ENCODE measurements around the gene IGSF8.

GRCh38 chr1:160080381-160081100, 17.9 kb downstream of the IGSF8 start:
- no peak for TF ChIP-seq TCF7 (CRISPR knock-in tag; IDR thresholded peaks at IDR 0.05; ENCODE audit: low read depth)
- TF ChIP-seq JUN (CRISPR knock-in tag; IDR thresholded peaks at IDR 0.05) = no peak
- TF ChIP-seq, protein P1, sequence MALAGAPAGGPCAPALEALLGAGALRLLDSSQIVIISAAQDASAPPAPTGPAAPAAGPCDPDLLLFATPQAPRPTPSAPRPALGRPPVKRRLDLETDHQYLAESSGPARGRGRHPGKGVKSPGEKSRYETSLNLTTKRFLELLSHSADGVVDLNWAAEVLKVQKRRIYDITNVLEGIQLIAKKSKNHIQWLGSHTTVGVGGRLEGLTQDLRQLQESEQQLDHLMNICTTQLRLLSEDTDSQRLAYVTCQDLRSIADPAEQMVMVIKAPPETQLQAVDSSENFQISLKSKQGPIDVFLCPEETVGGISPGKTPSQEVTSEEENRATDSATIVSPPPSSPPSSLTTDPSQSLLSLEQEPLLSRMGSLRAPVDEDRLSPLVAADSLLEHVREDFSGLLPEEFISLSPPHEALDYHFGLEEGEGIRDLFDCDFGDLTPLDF (CRISPR knock-in tag; IDR thresholded peaks at IDR 0.05) = no peak
- TF ChIP-seq ETV6 (CRISPR knock-in tag; IDR thresholded peaks at IDR 0.05) = no peak
- TF ChIP-seq ELF4 (CRISPR knock-in tag; IDR thresholded peaks at IDR 0.05; ENCODE audit: low read depth) = no peak
- no peak for TF ChIP-seq CTCF (IDR thresholded peaks at IDR 0.05)
- TF ChIP-seq MAX (CRISPR knock-in tag; IDR thresholded peaks at IDR 0.05) = no peak
- no peak for TF ChIP-seq FOXJ3 (CRISPR knock-in tag; IDR thresholded peaks at IDR 0.05; ENCODE audit: borderline replicate concordance)
- TF ChIP-seq ESRRA (CRISPR knock-in tag; IDR thresholded peaks at IDR 0.05; ENCODE audit: borderline replicate concordance) = no peak
- TF ChIP-seq ATF1 (CRISPR knock-in tag; IDR thresholded peaks at IDR 0.05) = no peak
- no peak for TF ChIP-seq CREB1 (CRISPR knock-in tag; IDR thresholded peaks at IDR 0.05)
- TF ChIP-seq, protein P2, sequence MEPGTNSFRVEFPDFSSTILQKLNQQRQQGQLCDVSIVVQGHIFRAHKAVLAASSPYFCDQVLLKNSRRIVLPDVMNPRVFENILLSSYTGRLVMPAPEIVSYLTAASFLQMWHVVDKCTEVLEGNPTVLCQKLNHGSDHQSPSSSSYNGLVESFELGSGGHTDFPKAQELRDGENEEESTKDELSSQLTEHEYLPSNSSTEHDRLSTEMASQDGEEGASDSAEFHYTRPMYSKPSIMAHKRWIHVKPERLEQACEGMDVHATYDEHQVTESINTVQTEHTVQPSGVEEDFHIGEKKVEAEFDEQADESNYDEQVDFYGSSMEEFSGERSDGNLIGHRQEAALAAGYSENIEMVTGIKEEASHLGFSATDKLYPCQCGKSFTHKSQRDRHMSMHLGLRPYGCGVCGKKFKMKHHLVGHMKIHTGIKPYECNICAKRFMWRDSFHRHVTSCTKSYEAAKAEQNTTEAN (CRISPR knock-in tag; IDR thresholded peaks at IDR 0.05) = no peak
- no peak for TF ChIP-seq CREM (CRISPR knock-in tag; IDR thresholded peaks at IDR 0.05)
- TF ChIP-seq, protein P3, sequence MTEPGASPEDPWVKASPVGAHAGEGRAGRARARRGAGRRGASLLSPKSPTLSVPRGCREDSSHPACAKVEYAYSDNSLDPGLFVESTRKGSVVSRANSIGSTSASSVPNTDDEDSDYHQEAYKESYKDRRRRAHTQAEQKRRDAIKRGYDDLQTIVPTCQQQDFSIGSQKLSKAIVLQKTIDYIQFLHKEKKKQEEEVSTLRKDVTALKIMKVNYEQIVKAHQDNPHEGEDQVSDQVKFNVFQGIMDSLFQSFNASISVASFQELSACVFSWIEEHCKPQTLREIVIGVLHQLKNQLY (CRISPR knock-in tag; IDR thresholded peaks at IDR 0.05) = no peak

All from WTC11 (cell line).